Right lobe of liver (tissue), 4 donors: ENCODE data around the gene IL2RA.

Experiments used
- CTCF ChIP-seq, 4 donors: fragments of 200-600 bp in 3 of 4; fragments of 450-650 bp in 1 of 4; IDR thresholded peaks; one replicate each; pipeline versions ENCODE4 v1.5.1 to v1.8.0; 2016 to 2022; ENCODE audit warnings: antibody characterized with exemption in 4 of 4, mild to moderate bottlenecking in 2 of 4
- POLR2A ChIP-seq: fragments of 450-650 bp; IDR thresholded peaks from one replicate; pipeline ENCODE4 v1.6.1; 2017; ENCODE audit warnings: antibody characterized with exemption, mild to moderate bottlenecking
- donor health status: DM: no; HTN: no; CAD: no.
- donor health status: DM: no; HTN: no; CAD: no.
- donor health status: DM: no; HTN: yes; CAD: no.

- TF ChIP-seq CTCF (IDR thresholded peaks at IDR 0.05) (no peak), POLR2A (no peak)
These were observed 44.3 kb downstream of the IL2RA start for GRCh38 chr10:6017781-6018354.
